ENCODE measurements around the gene NUTM2B.
"Not testable (repeated sequence)": the region's sequence is repeated elsewhere in the genome, so short reads cannot be mapped to it uniquely, and the experiment has no call there.

Gene NUTM2B

DNA sequence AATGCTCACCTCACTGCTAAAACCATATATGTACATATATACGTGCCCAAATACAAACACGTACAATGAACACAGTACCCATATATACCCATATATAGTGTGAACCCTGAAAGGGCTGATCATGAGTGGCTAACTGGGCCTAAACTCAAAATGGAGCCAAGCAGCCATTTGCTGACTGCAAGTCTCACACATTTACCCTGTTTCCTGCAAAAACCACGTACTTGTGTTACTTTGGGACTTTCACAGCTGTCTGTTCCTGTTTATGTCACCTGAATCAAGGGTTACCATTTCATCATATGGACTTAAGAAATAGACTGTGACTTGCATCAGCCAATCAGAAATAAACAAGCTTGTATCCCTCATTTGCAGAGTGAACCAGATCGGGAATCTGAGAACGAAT, 5.9 kb upstream of the NUTM2B start:
- not testable (repeated sequence) for DNase-seq (ENCODE audit: low spot score in 2 of 2); H3K9me3 Mint-ChIP-seq; H3K4me3 Mint-ChIP-seq; H3K27me3 Mint-ChIP-seq; H3K4me1 Mint-ChIP-seq; H3K36me3 Mint-ChIP-seq; ATAC-seq (ENCODE audit: low read depth); H3K27ac Mint-ChIP-seq

DNA sequence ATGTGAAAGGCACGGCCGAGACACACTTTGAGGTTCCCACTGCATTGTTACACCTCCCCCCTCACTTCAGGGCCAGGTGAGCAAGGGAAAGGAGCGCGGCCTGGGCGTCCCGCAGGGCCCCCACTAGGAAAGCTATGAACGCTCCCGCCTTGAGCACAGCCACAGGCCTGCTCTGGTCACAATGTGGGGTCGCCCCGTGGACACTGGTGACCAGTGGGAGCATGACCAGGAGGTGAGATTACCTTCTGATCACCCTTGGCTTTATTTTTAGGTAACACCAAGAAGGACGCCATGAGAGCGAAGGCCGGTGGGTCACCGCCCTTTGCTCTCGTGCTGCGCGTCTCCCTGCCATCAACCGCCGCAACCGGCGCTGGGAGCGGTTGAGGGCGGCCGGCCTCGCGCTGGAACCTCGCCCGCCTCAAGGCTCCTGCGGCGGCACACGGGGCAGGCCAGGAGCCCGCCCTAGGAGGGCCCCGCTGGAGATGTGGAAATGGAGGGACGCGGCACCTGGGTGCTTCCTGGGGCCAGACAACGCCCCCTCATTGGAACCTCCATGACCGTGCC, 2.6 kb upstream of the NUTM2B start:
- not testable (repeated sequence) for ATAC-seq (ENCODE audit: low read depth); H3K36me3 Mint-ChIP-seq

DNA sequence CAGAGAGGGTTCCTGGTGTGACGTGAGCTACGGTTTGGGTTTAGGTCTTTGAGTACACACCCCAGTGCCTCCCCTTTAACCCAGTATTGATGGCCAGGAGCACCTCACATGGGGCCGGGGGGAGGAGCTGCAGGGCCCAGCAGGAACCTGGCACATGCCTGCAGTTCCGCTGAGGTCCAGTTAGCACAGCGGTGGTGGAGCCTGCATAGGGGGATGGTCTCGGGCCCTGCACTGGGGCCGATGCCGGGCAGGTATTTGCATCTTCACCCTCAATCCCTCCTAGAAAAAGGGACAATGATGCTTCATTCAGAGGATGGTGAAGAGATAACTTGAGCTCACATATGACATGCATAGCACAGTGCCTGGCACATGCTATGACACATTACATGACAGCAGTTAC, 4.0 kb downstream of the NUTM2B start:
- H3K27me3 Mint-ChIP-seq = not testable (repeated sequence)

More for the DNA sequence above, 2.6 kb upstream of the NUTM2B start:
- not testable (repeated sequence) for H3K27ac Mint-ChIP-seq; H3K4me3 Mint-ChIP-seq; H3K9me3 Mint-ChIP-seq; DNase-seq (ENCODE audit: low spot score in 2 of 2); H3K27me3 Mint-ChIP-seq; H3K4me1 Mint-ChIP-seq

DNA sequence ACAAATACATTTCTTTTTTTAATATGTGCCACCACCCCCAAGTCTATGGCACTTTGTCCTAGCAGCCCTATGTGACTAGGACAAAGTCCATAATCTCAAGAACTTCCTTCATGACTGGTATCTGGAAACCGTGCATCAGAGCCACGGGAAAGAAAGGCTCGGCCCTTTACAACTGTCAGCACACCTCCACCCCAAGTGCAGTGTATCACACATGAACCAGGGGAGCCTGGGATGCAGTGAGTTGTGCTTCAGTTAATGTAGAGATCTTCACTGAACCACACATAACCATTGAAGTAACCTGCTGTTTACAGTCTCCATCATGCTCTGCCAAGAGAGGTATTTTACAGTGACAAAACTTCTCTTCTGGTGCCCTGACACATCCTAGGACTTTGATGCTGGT, 11.9 kb downstream of the NUTM2B start:
- not testable (repeated sequence) for H3K27me3 Mint-ChIP-seq; ATAC-seq (ENCODE audit: low read depth); H3K27ac Mint-ChIP-seq; H3K36me3 Mint-ChIP-seq; H3K4me1 Mint-ChIP-seq; DNase-seq (ENCODE audit: low spot score in 2 of 2); H3K9me3 Mint-ChIP-seq; H3K4me3 Mint-ChIP-seq

More for the DNA sequence above, 4.0 kb downstream of the NUTM2B start:
- ATAC-seq (ENCODE audit: low read depth); DNase-seq (ENCODE audit: low spot score in 2 of 2); H3K36me3 Mint-ChIP-seq; H3K4me3 Mint-ChIP-seq; H3K27ac Mint-ChIP-seq; H3K4me1 Mint-ChIP-seq; H3K9me3 Mint-ChIP-seq: not testable (repeated sequence)

DNA sequence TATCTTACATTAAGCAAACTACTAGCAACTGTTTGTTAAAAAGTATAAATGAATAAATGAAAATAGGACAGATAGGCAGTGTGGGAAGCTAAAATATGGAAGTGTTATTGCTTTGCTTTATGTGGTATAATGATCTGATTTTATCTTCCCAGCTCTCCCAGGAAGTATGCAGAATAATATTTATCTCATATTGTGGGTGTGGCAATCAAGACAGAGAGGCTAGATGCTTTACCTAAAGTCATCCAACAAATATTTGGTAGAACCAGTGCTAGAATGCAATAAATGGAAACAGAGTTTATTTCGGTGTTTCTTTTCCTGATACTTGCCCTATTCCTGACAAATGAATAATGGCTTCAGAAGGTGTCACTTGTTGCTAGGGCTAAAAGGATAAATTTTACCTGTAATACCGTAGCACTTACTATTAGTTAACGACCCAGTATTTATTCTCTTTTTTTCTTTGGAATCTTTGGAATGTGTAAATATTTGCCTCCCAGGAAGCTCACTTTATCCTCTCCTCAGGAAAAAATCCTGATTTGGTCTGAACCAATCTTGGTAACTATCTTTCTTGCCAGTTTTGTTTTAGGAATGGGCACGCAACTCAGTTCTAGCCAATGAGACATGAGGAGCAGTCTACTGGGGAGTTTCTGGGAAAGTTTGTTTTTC, 14.0 kb downstream of the NUTM2B start:
- H3K4me3 Mint-ChIP-seq; H3K36me3 Mint-ChIP-seq; H3K4me1 Mint-ChIP-seq; H3K27me3 Mint-ChIP-seq; H3K27ac Mint-ChIP-seq; H3K9me3 Mint-ChIP-seq; DNase-seq (ENCODE audit: low spot score in 2 of 2); ATAC-seq (ENCODE audit: low read depth): not testable (repeated sequence)

DNA sequence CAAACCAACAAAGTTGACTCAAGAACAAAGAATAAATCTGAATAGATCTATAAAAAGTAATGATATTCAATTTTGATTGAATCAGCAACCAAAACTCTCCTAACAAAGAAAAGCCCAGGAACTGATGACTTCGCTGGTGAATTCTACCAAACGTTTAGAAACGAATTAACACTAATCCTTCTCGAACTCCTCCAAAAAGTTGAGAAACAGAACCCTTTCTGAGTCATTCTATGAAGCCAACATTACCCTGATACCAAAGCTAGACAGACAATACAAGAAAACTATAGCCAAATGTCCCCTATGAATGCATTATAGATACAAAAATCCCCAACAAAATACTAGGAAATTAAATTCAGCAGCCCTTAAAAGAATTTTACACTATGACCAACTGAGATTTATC, 17.0 kb downstream of the NUTM2B start:
- H3K4me3 Mint-ChIP-seq; H3K27me3 Mint-ChIP-seq; H3K36me3 Mint-ChIP-seq; H3K9me3 Mint-ChIP-seq; H3K27ac Mint-ChIP-seq; H3K4me1 Mint-ChIP-seq; ATAC-seq (ENCODE audit: low read depth); DNase-seq (ENCODE audit: low spot score in 2 of 2): not testable (repeated sequence)

DNA sequence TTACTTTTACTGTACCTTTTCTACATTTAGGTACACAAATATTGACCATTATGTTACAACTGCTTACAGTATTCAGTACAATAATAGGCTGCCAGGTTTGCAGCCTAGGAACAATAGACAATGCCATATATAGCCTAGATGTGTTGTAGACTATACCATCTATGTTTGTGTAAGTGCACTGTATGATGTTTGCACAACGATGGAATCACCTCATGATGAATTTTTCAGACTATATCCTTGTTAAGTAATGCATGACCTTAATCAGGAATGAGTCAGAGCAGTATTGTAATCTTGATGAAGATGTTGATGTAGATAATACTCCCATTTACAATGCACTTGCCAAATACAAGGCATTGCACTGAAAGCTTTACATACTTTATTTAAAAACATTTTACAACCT, 23.6 kb downstream of the NUTM2B start:
- not testable (repeated sequence) for H3K27me3 Mint-ChIP-seq; H3K36me3 Mint-ChIP-seq; H3K4me1 Mint-ChIP-seq; DNase-seq (ENCODE audit: low spot score in 2 of 2); H3K4me3 Mint-ChIP-seq; ATAC-seq (ENCODE audit: low read depth); H3K9me3 Mint-ChIP-seq; H3K27ac Mint-ChIP-seq

DNA sequence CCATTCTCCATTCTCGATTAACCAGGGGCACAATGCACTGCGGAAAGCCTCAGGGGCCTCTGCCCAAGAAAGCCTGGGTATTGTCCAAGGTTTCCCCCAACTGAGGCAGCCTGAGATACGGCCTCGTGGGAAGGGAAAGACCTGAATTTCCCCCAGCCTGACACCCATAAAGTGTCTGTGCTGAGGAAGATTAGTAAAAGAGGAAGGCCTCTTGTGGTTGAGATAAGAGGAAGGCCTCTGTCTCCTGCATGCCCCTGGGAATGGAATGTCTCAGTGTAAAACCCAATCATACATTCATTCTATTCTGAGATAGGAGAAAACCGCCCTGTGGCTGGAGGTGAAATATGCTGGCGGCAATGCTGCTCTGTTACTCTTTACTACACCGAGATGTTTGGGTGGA, 41.8 kb downstream of the NUTM2B start:
- not testable (repeated sequence) for H3K4me1 Mint-ChIP-seq; ATAC-seq (ENCODE audit: low read depth); H3K9me3 Mint-ChIP-seq; H3K4me3 Mint-ChIP-seq; DNase-seq (ENCODE audit: low spot score in 2 of 2); H3K27me3 Mint-ChIP-seq; H3K27ac Mint-ChIP-seq
- H3K36me3 Mint-ChIP-seq = peaks cover 17% of the 10 kb centered on the region

DNA sequence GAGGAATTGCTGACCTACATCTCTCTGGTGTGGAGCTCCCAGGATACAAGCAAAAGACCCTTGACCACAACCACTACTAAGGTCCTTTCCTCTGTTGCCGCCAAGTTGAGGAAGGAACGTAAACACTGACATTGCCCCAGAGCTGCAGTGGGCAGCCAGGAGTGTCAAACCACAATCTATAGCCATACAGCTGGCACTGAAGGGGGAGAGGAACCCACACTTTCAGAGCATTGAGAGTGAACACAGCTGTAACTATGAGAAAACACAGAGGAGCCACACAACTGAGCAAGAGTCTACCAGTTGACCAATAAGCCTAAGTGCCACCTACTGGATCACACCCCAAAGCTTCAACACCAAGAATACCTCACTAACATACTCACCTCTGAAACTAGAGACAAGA, 45.5 kb downstream of the NUTM2B start:
- ATAC-seq (ENCODE audit: low read depth); H3K27me3 Mint-ChIP-seq; H3K4me3 Mint-ChIP-seq; H3K36me3 Mint-ChIP-seq; H3K4me1 Mint-ChIP-seq; DNase-seq (ENCODE audit: low spot score in 2 of 2); H3K27ac Mint-ChIP-seq; H3K9me3 Mint-ChIP-seq: not testable (repeated sequence)

DNA sequence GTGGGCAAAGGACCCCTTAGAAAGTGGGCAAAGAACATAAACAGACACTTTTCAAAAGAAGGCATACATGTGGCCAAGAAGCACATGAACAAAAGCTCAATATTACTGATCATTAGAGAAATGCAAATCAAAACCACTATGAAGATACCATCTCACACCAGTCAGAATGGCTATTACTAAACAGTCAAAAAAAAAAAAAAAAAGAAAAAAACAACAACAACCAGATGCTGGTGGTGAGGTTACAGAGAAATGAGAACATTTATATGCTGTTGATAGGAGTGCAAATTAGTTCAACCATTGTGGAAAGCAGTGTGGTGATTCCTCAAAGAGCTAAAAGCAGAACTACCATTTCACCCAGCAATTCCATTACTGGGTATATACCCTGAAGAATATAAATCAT, 50.6 kb downstream of the NUTM2B start:
- not testable (repeated sequence) for H3K4me3 Mint-ChIP-seq; ATAC-seq (ENCODE audit: low read depth); H3K4me1 Mint-ChIP-seq; H3K27me3 Mint-ChIP-seq; H3K27ac Mint-ChIP-seq; DNase-seq (ENCODE audit: low spot score in 2 of 2); H3K9me3 Mint-ChIP-seq
- peaks cover 13% of the 10 kb centered on the region for H3K36me3 Mint-ChIP-seq

DNA sequence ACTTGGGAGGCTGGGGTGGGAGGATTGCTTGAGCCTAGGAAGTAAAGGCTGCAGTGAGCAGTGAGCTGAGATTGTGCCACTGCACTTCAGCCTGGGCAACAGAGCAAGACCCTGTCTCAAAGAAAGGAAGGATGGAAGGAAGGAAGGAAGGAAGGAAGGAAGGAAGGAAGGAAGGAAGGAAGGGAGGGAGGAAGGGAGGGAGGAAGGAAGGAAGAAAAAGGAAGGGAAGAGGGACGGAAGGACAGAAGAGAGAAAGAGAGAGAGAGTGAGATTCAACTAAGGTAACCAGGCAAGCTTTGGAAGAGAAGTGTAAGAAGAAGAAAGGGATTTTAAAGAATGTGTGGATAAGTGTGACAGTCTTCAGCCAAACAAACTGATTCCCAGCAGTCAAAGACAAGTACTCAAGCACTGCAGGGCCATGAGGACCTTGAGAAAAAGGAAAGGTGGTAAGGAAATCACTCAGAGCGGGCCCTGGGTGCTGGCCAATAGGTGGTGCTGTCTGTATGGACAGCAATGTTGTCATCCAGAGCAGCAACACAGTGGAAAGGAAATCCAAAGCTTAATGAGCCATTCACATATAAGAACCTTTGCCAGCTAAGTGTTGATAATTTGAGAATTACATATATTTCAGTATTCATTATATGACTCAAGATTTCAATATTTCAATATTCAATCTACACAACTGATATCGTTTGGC, 55.4 kb downstream of the NUTM2B start:
- H3K4me1 Mint-ChIP-seq; H3K4me3 Mint-ChIP-seq; DNase-seq (ENCODE audit: low spot score in 2 of 2); ATAC-seq (ENCODE audit: low read depth); H3K27me3 Mint-ChIP-seq; H3K27ac Mint-ChIP-seq; H3K9me3 Mint-ChIP-seq: not testable (repeated sequence)
- H3K36me3 Mint-ChIP-seq = peaks cover 21% of the 10 kb centered on the region
